HEK293 (cell line): ENCODE measurements around the gene KHSRP.

Source experiments
- GLIS1 ChIP-seq: fragments of 450-650 bp; formaldehyde crosslinking; IDR thresholded peaks from 2 replicates; pipeline ENCODE4 v1.5.1; 2016; ENCODE audit warnings: missing biosample characterization, missing genetic modification characterization
- GLIS2 ChIP-seq: fragments of 450-650 bp; formaldehyde crosslinking; IDR thresholded peaks from 2 replicates; pipeline ENCODE4 v1.5.1; 2016; ENCODE audit warnings: missing biosample characterization, missing genetic modification characterization
- INSM2 ChIP-seq: fragments of 450-650 bp; formaldehyde crosslinking; IDR thresholded peaks from 2 replicates; pipeline ENCODE4 v1.5.1; 2016; ENCODE audit warnings: missing biosample characterization, missing genetic modification characterization
- KLF1 ChIP-seq: fragments of 450-650 bp; formaldehyde crosslinking; IDR thresholded peaks from 2 replicates; pipeline ENCODE4 v1.5.1; 2016; ENCODE audit warnings: missing biosample characterization, missing genetic modification characterization
- KLF8 ChIP-seq: fragments of 450-650 bp; formaldehyde crosslinking; IDR thresholded peaks from 2 replicates; pipeline ENCODE4 v1.5.1; 2016; ENCODE audit warnings: missing biosample characterization, missing genetic modification characterization
- MEIS1 ChIP-seq: sonication (generic); formaldehyde crosslinking; IDR thresholded peaks from 2 replicates; pipeline ENCODE4 v1.8.1; 2022; ENCODE audit warnings: missing genetic modification reagents, mild to moderate bottlenecking, borderline replicate concordance
- PATZ1 ChIP-seq: fragments of 450-650 bp; formaldehyde crosslinking; IDR thresholded peaks from 2 replicates; pipeline ENCODE4 v1.5.1; 2016; ENCODE audit warnings: missing biosample characterization, missing genetic modification characterization
- ZBTB10 ChIP-seq: fragments of 450-650 bp; formaldehyde crosslinking; IDR thresholded peaks from 2 replicates; pipeline ENCODE4 v1.5.1; 2016; ENCODE audit warnings: missing biosample characterization, missing genetic modification characterization
- ZBTB11 ChIP-seq: fragments of 450-650 bp; formaldehyde crosslinking; conservative IDR thresholded peaks from 2 replicates; pipeline ENCODE4 v1.5.1; 2016; ENCODE audit warnings: low read depth, missing biosample characterization, missing genetic modification characterization
- ZBTB48 ChIP-seq: fragments of 450-650 bp; formaldehyde crosslinking; IDR thresholded peaks from 2 replicates; pipeline ENCODE4 v1.5.1; 2016; ENCODE audit warnings: missing biosample characterization, missing genetic modification characterization
- ZNF335 ChIP-seq: fragments of 450-650 bp; formaldehyde crosslinking; conservative IDR thresholded peaks from 2 replicates; pipeline ENCODE4 v1.5.1; 2016; ENCODE audit warnings: missing biosample characterization, missing genetic modification characterization
- ZNF398 ChIP-seq: fragments of 450-650 bp; formaldehyde crosslinking; IDR thresholded peaks from 2 replicates; pipeline ENCODE4 v1.5.1; 2017; ENCODE audit warnings: missing biosample characterization, missing genetic modification characterization
- ZNF623 ChIP-seq: fragments of 450-650 bp; formaldehyde crosslinking; IDR thresholded peaks from 2 replicates; pipeline ENCODE4 v1.5.1; 2016; ENCODE audit warnings: missing biosample characterization, missing genetic modification characterization

The KHSRP gene

GRCh38 chr19:6373096-6373812 is 51.4 kb downstream of the KHSRP start (continued):
- TF ChIP-seq ZBTB10 (tag by site-specific recombination) (peak; percentile 40), PATZ1 (tag by site-specific recombination) (peak; percentile 6; the same call in 1 of the 2 replicates), GLIS2 (peak; percentile 72; the same call in 1 of the 2 replicates), KLF8 (tag by site-specific recombination) (peak; percentile 61; the same call in 1 of the 2 replicates), ZBTB48 (tag by site-specific recombination) (no peak), ZBTB11 (tag by site-specific recombination) (0 out of 2 replicates have a peak, but pooled peaks have one; percentile 19), GLIS1 (tag by site-specific recombination) (0 out of 2 replicates have a peak, but pooled peaks have one; percentile 20), MEIS1 (no peak), ZNF335 (tag by site-specific recombination) (0 out of 2 replicates have a peak, but pooled peaks have one; percentile 6), KLF1 (tag by site-specific recombination) (peak; percentile 75), INSM2 (tag by site-specific recombination) (0 out of 2 replicates have a peak, but pooled peaks have one; percentile 23), ZNF623 (tag by site-specific recombination) (no peak), ZNF398 (tag by site-specific recombination) (0 out of 2 replicates have a peak, but pooled peaks have one; percentile 28)
